Measurements from ENCODE around the gene THSD7A. TPM values are rescaled to one million over a fixed set of nuclear protein-coding genes. Genes with fewer than 3 reads are reported as not detected.
A peak's percentile ranks its signal among the peaks of the same experiment; 100 is the strongest.

THSD7A gene
- polyA plus RNA-seq, 1 donor from 2014 or later = 18.5 TPM

- Histone ChIP-seq H3K79me2 (replicated peaks; ENCODE audit: insufficient read depth, low read length) (no peaks in the 10 kb centered on the region), H3K27ac (ENCODE audit: low read length) (no peak overlapping the region), H3K4me3 (ENCODE audit: low read length) (no peak overlapping the region), H3K9ac (ENCODE audit: low read length) (no peak overlapping the region), H3K9me2 (ENCODE audit: insufficient read depth, low read length) (no peaks in the 10 kb centered on the region), H3K27me3 (ENCODE audit: insufficient read depth, low read depth, low read length) (no peaks in the 10 kb centered on the region), H3K36me3 (ENCODE audit: insufficient read depth, low read length) (no peaks in the 10 kb centered on the region), H2AFZ (ENCODE audit: low read depth, low read length) (no peak overlapping the region), H3K4me2 (ENCODE audit: low read length) (no peak overlapping the region), H3K9me3 (ENCODE audit: low read length) (no peaks in the 10 kb centered on the region), H3F3A (ENCODE audit: insufficient read depth, low read length, poor library complexity, severe bottlenecking) (no peaks in the 10 kb centered on the region), H4K20me1 (ENCODE audit: insufficient read depth) (no peaks in the 10 kb centered on the region)
- TF ChIP-seq POLR2AphosphoS5 (IDR thresholded peaks at IDR 0.05) (peak; percentile 77), EZH2 (IDR thresholded peaks at IDR 0.05; ENCODE audit: borderline replicate concordance, insufficient read depth, low read length, poor library complexity, severe bottlenecking) (no peak), SMC3 (conservative IDR thresholded peaks at IDR 0.05; ENCODE audit: poor library complexity) (no peak), CTCF (IDR thresholded peaks at IDR 0.05; ENCODE audit: poor library complexity, severe bottlenecking) (no peak), TAF1 (IDR thresholded peaks at IDR 0.05; ENCODE audit: low read depth) (no peak), EP300 (conservative IDR thresholded peaks at IDR 0.05; ENCODE audit: poor library complexity, severe bottlenecking) (no peak), RAD21 (conservative IDR thresholded peaks at IDR 0.05) (no peak), MXI1 (conservative IDR thresholded peaks at IDR 0.05; ENCODE audit: poor library complexity, severe bottlenecking) (no peak), REST (IDR thresholded peaks at IDR 0.05; ENCODE audit: borderline replicate concordance) (peak; percentile 29)
Measured at GRCh38 chr7:11473807-11474424, 358.1 kb downstream of the THSD7A start.

- H3K27me3 ChIP-seq (ENCODE audit: insufficient read depth, low read depth, low read length) = no peaks in the 10 kb centered on the region
- H3K9me3 ChIP-seq (ENCODE audit: low read length) = no peaks in the 10 kb centered on the region
- H2AFZ ChIP-seq (ENCODE audit: low read depth, low read length) = no peak overlapping the region
- no peaks in the 10 kb centered on the region for H4K20me1 ChIP-seq (ENCODE audit: insufficient read depth)
- no peaks in the 10 kb centered on the region for H3K9me2 ChIP-seq (ENCODE audit: insufficient read depth, low read length)
- no peak overlapping the region for H3K4me3 ChIP-seq (ENCODE audit: low read length)
- H3K27ac ChIP-seq (ENCODE audit: low read length) = no peak overlapping the region
- no peaks in the 10 kb centered on the region for H3K36me3 ChIP-seq (ENCODE audit: insufficient read depth, low read length)
- H3F3A ChIP-seq (ENCODE audit: insufficient read depth, low read length, poor library complexity, severe bottlenecking) = no peaks in the 10 kb centered on the region
- TF ChIP-seq RAD21 (conservative IDR thresholded peaks at IDR 0.05) (no peak), MXI1 (conservative IDR thresholded peaks at IDR 0.05; ENCODE audit: poor library complexity, severe bottlenecking) (no peak), TAF1 (IDR thresholded peaks at IDR 0.05; ENCODE audit: low read depth) (no peak)
- H3K9ac ChIP-seq (ENCODE audit: low read length) = no peak overlapping the region
- no peaks in the 10 kb centered on the region for H3K79me2 ChIP-seq (replicated peaks; ENCODE audit: insufficient read depth, low read length)
- H3K4me2 ChIP-seq (ENCODE audit: low read length) = no peak overlapping the region
Measured at GRCh38 chr7:11473220-11473619, 358.8 kb downstream of the THSD7A start.
